ENCODE data around the gene KLHDC10. TPM values are rescaled to one million over a fixed set of nuclear protein-coding genes. Genes with fewer than 3 reads are reported as not detected.

Gene KLHDC10
- total and polyA plus RNA-seq, 2 of the 13 experiments (the other 11 are each of a cell fraction or from before 2014, with no cell fraction given) = 11.9 to 21.6 TPM

DNA sequence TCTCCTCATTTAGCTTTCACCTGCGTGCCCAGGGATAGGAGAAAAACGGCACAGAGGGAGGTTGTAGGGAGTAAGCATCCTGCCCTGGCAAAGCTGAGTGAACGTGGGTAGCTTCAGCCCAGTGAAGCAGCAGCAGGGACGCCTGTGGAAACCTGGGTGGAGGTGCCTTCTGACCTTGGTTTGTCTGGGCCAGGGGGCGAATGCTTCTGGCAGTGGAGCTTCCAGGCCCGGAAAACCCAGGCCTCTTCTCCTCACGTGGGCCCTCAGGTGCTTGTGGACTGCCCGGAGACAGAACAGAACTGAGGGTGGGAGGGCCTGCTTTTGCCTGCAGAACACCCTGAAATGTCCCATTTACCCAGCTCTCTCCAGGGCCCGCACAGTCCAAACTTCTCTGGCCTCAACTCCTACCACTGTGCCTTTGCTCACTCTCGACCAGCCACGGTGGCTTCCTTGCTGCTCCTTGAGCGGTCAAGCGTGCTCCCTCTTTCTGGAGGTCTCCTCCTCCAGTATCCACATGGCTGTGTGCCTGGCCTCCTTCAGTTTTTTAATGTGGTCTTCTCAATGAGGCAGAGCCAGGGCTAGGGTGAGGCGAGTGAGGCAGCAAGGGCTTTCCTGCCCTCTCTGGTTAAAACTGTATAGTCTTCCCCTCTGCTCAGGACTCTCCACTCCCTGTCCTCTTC, 72.5 kb downstream of the KLHDC10 start:
- no peaks in the 10 kb centered on the region for H4K20me1 ChIP-seq (ENCODE audit: insufficient read depth, low read length)
- no peak for ATAC-seq
- no peaks in the 10 kb centered on the region for H3K9me3 ChIP-seq (ENCODE audit: low read length)
- H3K36me3 ChIP-seq (replicated peaks in 1 of 2; ENCODE audit: control insufficient read depth in 1 of 2, insufficient read depth in 2 of 2, low read length in 2 of 2) = no peaks in the 10 kb centered on the region; a peak in 1 of 5 replicates
- no peaks in the 10 kb centered on the region for H3K27me3 ChIP-seq (ENCODE audit: control insufficient read depth in 1 of 2, insufficient read depth in 2 of 2, low read length in 2 of 2)
- H3K9ac ChIP-seq (ENCODE audit: insufficient read depth, low read depth, low read length) = no peak overlapping the region
- H2AFZ ChIP-seq (ENCODE audit: low read length) = no peak overlapping the region
- in situ Hi-C loops (cut with HindIII; ENCODE audit: extremely low pct_ligation_motif_present, low pct_unique_long_range_greater_than_20kb) (no loop called here), intact Hi-C loops (cut with micrococcal nuclease; ENCODE audit: unreplicated experiment) (no loop called here)
- POLR2A ChIA-PET = no interaction called here
- no peak for FAIRE-seq
- no peak overlapping the region for H3K27ac ChIP-seq (ENCODE audit: extremely low read length, insufficient read depth, low read length)
- no peak overlapping the region for H3K4me2 ChIP-seq (ENCODE audit: low read depth, low read length)
- no peak for TF ChIP-seq SAFB2 (CRISPR knock-in tag; IDR thresholded peaks at IDR 0.05; ENCODE audit: borderline replicate concordance, low read depth)
- no peaks in the 10 kb centered on the region for H3K79me2 ChIP-seq (ENCODE audit: insufficient read depth, low read length)
- no TSS peak for BruUV-seq (replicated peaks)
- peaks cover 38% of the 10 kb centered on the region for H3K4me1 ChIP-seq (ENCODE audit: insufficient read depth, low read length)
- H3K4me3 ChIP-seq (replicated peaks in 1 of 3; ENCODE audit: insufficient read depth in 1 of 3, low read depth in 2 of 3, low read length in 3 of 3) = no peak overlapping the region
- CTCF ChIA-PET (ENCODE audit: low intra/inter-chr PET ratio, low total read pairs) = no interaction called here
- no peak for DNase-seq (ENCODE audit: low spot score)
- whole genome bisulfite sequencing (ENCODE audit: low lambda C conversion rate) = 89% methylated on average over 9 of the region's 14 CpGs

DNA sequence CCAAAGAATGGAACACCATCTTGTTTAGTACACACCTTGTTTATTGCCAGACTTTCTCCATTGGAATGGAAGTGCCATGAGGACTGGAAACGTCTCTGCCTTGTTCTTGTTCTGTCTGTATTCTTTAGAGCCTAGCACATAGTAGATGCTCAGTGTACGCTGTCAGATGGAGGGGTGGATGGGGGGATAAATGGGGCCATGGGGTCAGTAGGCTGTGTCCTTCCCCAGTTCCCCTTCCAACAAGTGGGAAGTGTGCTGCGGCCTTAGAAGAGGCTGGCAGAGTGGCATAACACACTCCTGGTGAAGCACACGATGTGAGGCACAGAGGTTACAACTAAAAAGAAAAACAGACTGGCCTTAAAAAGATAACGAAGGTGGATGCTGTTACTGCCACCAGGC, 73.0 kb downstream of the KLHDC10 start:
- ChIA-PET POLR2A (no interaction called here), CTCF (ENCODE audit: low intra/inter-chr PET ratio, low total read pairs) (no interaction called here)
- 95% methylated on average over 5 of the region's 5 CpGs for WGBS (ENCODE audit: low lambda C conversion rate)
- ATAC-seq (no peak), DNase-seq (ENCODE audit: low spot score) (no peak), FAIRE-seq (no peak)
- no peaks in the 10 kb centered on the region for H3K27me3 ChIP-seq (ENCODE audit: control insufficient read depth in 1 of 2, insufficient read depth in 2 of 2, low read length in 2 of 2)
- H3K27ac ChIP-seq (ENCODE audit: extremely low read length, insufficient read depth, low read length) = no peak overlapping the region
- H2AFZ ChIP-seq (ENCODE audit: low read length) = no peak overlapping the region
- no peaks in the 10 kb centered on the region for H4K20me1 ChIP-seq (ENCODE audit: insufficient read depth, low read length)
- in situ Hi-C loops (cut with HindIII; ENCODE audit: extremely low pct_ligation_motif_present, low pct_unique_long_range_greater_than_20kb) (no loop called here), intact Hi-C loops (cut with micrococcal nuclease; ENCODE audit: unreplicated experiment) (no loop called here)
- BruUV-seq (replicated peaks) = no TSS peak
- H3K4me3 ChIP-seq (replicated peaks in 1 of 3; ENCODE audit: insufficient read depth in 1 of 3, low read depth in 2 of 3, low read length in 3 of 3) = no peak overlapping the region
- H3K4me1 ChIP-seq (ENCODE audit: insufficient read depth, low read length) = peaks cover 38% of the 10 kb centered on the region
- H3K4me2 ChIP-seq (ENCODE audit: low read depth, low read length) = no peak overlapping the region
- no peak overlapping the region for H3K9ac ChIP-seq (ENCODE audit: insufficient read depth, low read depth, low read length)
- H3K79me2 ChIP-seq (ENCODE audit: insufficient read depth, low read length) = no peaks in the 10 kb centered on the region
- H3K9me3 ChIP-seq (ENCODE audit: low read length) = no peaks in the 10 kb centered on the region
- H3K36me3 ChIP-seq (replicated peaks in 1 of 2; ENCODE audit: control insufficient read depth in 1 of 2, insufficient read depth in 2 of 2, low read length in 2 of 2) = no peaks in the 10 kb centered on the region
- TF ChIP-seq RCOR2 (CRISPR knock-in tag; IDR thresholded peaks at IDR 0.05) (no peak), ZNF841 (CRISPR knock-in tag; IDR thresholded peaks at IDR 0.05; ENCODE audit: borderline replicate concordance) (no peak), RELA (CRISPR knock-in tag; IDR thresholded peaks at IDR 0.05) (no peak), FLYWCH1 (CRISPR knock-in tag; IDR thresholded peaks at IDR 0.05) (no peak), NAIF1 (CRISPR knock-in tag; IDR thresholded peaks at IDR 0.05; ENCODE audit: borderline replicate concordance) (no peak), GLI4 (CRISPR knock-in tag; IDR thresholded peaks at IDR 0.05; ENCODE audit: borderline replicate concordance) (no peak), ZNF776 (CRISPR knock-in tag; IDR thresholded peaks at IDR 0.05) (no peak), ZNF274 (CRISPR knock-in tag; IDR thresholded peaks at IDR 0.05) (no peak), ARNT (IDR thresholded peaks at IDR 0.05) (no peak), ZNF589 (CRISPR knock-in tag; conservative IDR thresholded peaks at IDR 0.05) (no peak)
- TF ChIP-seq, protein P1, sequence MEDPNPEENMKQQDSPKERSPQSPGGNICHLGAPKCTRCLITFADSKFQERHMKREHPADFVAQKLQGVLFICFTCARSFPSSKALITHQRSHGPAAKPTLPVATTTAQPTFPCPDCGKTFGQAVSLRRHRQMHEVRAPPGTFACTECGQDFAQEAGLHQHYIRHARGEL (CRISPR knock-in tag; IDR thresholded peaks at IDR 0.05) = no peak
- TF ChIP-seq, protein P2, sequence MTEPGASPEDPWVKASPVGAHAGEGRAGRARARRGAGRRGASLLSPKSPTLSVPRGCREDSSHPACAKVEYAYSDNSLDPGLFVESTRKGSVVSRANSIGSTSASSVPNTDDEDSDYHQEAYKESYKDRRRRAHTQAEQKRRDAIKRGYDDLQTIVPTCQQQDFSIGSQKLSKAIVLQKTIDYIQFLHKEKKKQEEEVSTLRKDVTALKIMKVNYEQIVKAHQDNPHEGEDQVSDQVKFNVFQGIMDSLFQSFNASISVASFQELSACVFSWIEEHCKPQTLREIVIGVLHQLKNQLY (CRISPR knock-in tag; IDR thresholded peaks at IDR 0.05) = no peak
- TF ChIP-seq, protein P3, sequence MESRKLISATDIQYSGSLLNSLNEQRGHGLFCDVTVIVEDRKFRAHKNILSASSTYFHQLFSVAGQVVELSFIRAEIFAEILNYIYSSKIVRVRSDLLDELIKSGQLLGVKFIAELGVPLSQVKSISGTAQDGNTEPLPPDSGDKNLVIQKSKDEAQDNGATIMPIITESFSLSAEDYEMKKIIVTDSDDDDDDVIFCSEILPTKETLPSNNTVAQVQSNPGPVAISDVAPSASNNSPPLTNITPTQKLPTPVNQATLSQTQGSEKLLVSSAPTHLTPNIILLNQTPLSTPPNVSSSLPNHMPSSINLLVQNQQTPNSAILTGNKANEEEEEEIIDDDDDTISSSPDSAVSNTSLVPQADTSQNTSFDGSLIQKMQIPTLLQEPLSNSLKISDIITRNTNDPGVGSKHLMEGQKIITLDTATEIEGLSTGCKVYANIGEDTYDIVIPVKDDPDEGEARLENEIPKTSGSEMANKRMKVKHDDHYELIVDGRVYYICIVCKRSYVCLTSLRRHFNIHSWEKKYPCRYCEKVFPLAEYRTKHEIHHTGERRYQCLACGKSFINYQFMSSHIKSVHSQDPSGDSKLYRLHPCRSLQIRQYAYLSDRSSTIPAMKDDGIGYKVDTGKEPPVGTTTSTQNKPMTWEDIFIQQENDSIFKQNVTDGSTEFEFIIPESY (CRISPR knock-in tag; IDR thresholded peaks at IDR 0.05) = no peak
- TF ChIP-seq, protein P4, sequence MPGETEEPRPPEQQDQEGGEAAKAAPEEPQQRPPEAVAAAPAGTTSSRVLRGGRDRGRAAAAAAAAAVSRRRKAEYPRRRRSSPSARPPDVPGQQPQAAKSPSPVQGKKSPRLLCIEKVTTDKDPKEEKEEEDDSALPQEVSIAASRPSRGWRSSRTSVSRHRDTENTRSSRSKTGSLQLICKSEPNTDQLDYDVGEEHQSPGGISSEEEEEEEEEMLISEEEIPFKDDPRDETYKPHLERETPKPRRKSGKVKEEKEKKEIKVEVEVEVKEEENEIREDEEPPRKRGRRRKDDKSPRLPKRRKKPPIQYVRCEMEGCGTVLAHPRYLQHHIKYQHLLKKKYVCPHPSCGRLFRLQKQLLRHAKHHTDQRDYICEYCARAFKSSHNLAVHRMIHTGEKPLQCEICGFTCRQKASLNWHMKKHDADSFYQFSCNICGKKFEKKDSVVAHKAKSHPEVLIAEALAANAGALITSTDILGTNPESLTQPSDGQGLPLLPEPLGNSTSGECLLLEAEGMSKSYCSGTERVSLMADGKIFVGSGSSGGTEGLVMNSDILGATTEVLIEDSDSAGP (CRISPR knock-in tag; IDR thresholded peaks at IDR 0.05; ENCODE audit: borderline replicate concordance) = no peak
